ENCODE measurements around the gene FGFR1OP2.

DNA sequence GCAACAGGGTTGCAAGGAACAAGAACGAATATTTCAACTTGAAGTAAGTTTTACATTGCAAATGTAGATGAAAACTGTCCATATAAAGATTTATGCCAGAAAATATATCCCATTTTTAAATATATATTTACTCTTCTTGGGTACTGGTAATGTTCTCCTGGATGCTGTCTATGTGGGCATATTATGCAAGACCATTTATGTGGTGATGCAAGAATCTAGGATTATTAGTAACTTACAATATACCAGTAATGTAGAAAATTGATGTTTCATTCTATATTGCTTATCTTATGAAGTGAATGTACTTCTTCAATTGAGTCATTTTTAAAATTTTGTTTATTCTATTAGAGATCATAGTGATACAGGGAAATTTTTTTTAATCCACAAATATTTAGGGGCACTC, 25.1 kb downstream of the FGFR1OP2 start:
- no peak for TF ChIP-seq POLR2A (IDR thresholded peaks at IDR 0.05)
- TF ChIP-seq, protein P1, sequence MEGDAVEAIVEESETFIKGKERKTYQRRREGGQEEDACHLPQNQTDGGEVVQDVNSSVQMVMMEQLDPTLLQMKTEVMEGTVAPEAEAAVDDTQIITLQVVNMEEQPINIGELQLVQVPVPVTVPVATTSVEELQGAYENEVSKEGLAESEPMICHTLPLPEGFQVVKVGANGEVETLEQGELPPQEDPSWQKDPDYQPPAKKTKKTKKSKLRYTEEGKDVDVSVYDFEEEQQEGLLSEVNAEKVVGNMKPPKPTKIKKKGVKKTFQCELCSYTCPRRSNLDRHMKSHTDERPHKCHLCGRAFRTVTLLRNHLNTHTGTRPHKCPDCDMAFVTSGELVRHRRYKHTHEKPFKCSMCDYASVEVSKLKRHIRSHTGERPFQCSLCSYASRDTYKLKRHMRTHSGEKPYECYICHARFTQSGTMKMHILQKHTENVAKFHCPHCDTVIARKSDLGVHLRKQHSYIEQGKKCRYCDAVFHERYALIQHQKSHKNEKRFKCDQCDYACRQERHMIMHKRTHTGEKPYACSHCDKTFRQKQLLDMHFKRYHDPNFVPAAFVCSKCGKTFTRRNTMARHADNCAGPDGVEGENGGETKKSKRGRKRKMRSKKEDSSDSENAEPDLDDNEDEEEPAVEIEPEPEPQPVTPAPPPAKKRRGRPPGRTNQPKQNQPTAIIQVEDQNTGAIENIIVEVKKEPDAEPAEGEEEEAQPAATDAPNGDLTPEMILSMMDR (IDR thresholded peaks at IDR 0.05): no peak

Measured in transverse colon (tissue), 3 donors.